ENCODE data around the gene TSKS. TPM values are rescaled to one million over a fixed set of nuclear protein-coding genes. Genes with fewer than 3 reads are reported as not detected.

TSKS gene
- total RNA-seq, 1 donor from 2014 or later: 1.2 TPM

GRCh38 chr19:49776371-49776764, 13.3 kb upstream of the TSKS start:
- no peak for TF ChIP-seq POLR2A (IDR thresholded peaks at IDR 0.05)
- no peak for TF ChIP-seq CTCF (IDR thresholded peaks at IDR 0.05)
- TF ChIP-seq POLR2AphosphoS5 (IDR thresholded peaks at IDR 0.05; ENCODE audit: insufficient read depth in 1 of 2, low read depth in 1 of 2): no peak
- H3K36me3 ChIP-seq: no peaks in the 10 kb centered on the region
- no peak for DNase-seq (ENCODE audit: extremely low spot score in 2 of 2)
- H3K27ac ChIP-seq: no peak overlapping the region
- H3K27me3 ChIP-seq: no peaks in the 10 kb centered on the region
- H3K9me3 ChIP-seq: no peaks in the 10 kb centered on the region
- intact Hi-C loops (cut with DNase I): loop anchor here (10.0 kb wide), 1 partner anchor 68 kb away; no protein-coding TSS in a partner anchor
- H3K4me1 ChIP-seq: peaks cover 26% of the 10 kb centered on the region
- no peak overlapping the region for H3K4me3 ChIP-seq

GRCh38 chr19:49775742-49776370, 12.8 kb upstream of the TSKS start:
- intact Hi-C loops (cut with DNase I): loop anchor here (10.0 kb wide), 1 partner anchor 69 kb away; no protein-coding TSS in a partner anchor
- Histone ChIP-seq H3K4me1 (peaks cover 26% of the 10 kb centered on the region), H3K36me3 (no peaks in the 10 kb centered on the region), H3K27me3 (no peaks in the 10 kb centered on the region), H3K27ac (no peak overlapping the region), H3K9me3 (no peaks in the 10 kb centered on the region), H3K4me3 (no peak overlapping the region)
- TF ChIP-seq CTCF (IDR thresholded peaks at IDR 0.05) (no peak), POLR2AphosphoS5 (IDR thresholded peaks at IDR 0.05; ENCODE audit: insufficient read depth in 1 of 2, low read depth in 1 of 2) (no peak), POLR2A (IDR thresholded peaks at IDR 0.05) (no peak)
- DNase-seq (ENCODE audit: extremely low spot score in 2 of 2): no peak

DNA sequence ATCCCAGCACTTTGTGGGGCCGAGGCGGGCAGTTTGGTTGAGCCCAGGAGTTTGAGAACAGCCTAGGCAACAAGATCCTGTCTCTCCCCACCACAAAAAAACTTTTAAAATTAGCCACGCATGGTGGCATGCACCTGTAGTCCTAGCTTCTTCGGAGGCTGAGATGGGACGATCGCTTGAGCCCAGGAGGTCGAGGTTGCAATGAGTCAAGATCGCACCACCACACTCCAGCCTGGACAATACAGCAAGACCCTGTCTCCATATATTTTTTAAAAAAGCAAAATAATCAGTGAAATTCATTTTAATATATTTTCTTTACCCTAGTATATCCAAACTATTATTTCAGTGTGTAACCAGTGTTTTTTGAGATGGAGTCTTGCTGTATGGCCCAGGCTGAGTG, 11.9 kb upstream of the TSKS start:
- Histone ChIP-seq H3K4me1 (peaks cover 26% of the 10 kb centered on the region), H3K9me3 (no peaks in the 10 kb centered on the region), H3K27me3 (no peaks in the 10 kb centered on the region), H3K36me3 (no peaks in the 10 kb centered on the region), H3K27ac (no peak overlapping the region), H3K4me3 (no peak overlapping the region)
- intact Hi-C loops (cut with DNase I): loop anchor here (10.0 kb wide), 1 partner anchor 70 kb away; no protein-coding TSS in a partner anchor
- no peak for DNase-seq (ENCODE audit: extremely low spot score in 2 of 2)
- TF ChIP-seq POLR2A (IDR thresholded peaks at IDR 0.05): no peak
- no peak for TF ChIP-seq CTCF (IDR thresholded peaks at IDR 0.05)
- no peak for TF ChIP-seq POLR2AphosphoS5 (IDR thresholded peaks at IDR 0.05; ENCODE audit: insufficient read depth in 1 of 2, low read depth in 1 of 2)

DNA sequence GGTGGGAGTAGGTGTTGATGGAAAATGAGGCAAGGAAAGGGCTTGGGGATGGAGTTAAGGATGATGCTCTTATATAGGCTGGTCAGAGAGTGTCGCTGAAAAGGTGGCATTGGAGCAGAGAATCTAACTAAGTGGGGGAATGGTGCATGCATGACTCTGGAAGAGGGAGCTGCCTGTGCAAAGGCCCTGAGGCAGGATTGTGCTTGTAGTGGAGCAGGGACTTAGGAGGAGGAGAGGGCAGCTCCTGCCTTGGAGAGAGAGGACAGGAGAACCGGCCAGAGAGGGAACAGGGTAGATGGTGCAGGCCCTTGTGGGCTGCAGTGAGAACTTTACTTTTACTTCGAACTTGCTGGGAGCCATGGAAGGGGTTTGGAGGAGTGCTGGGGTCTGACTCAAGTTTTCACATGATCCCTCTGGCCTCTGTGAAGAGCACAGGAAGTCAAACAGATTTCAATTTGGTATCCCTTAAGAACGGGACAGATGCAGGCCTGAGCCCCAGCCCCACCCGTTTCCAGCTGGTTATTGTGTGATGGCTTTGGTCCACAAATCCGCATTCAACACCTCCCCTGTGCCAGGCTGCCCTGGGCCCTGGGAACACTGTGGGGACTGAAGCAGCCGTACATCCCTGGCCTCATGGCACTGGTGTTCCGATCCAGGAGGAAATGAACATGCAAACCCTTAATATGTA, 10.7 kb upstream of the TSKS start:
- DNase-seq (ENCODE audit: extremely low spot score in 2 of 2): no peak
- H3K27me3 ChIP-seq: no peaks in the 10 kb centered on the region
- H3K27ac ChIP-seq: no peak overlapping the region
- no peaks in the 10 kb centered on the region for H3K9me3 ChIP-seq
- TF ChIP-seq POLR2AphosphoS5 (IDR thresholded peaks at IDR 0.05; ENCODE audit: insufficient read depth in 1 of 2, low read depth in 1 of 2): no peak
- no peak for TF ChIP-seq POLR2A (IDR thresholded peaks at IDR 0.05)
- no peak for TF ChIP-seq CTCF (IDR thresholded peaks at IDR 0.05)
- no peaks in the 10 kb centered on the region for H3K36me3 ChIP-seq
- H3K4me1 ChIP-seq: peaks cover 30% of the 10 kb centered on the region
- no peak overlapping the region for H3K4me3 ChIP-seq
- intact Hi-C loops (cut with DNase I): loop anchor here (10.0 kb wide), 1 partner anchor 71 kb away; no protein-coding TSS in a partner anchor

Data from vagina (tissue), 2 donors.